Gastroesophageal sphincter (tissue), 4 donors: Measurements from ENCODE around the gene CD55. TPM values are rescaled to one million over a fixed set of nuclear protein-coding genes. Genes with fewer than 3 reads are reported as not detected.

ENCODE experiments used
- ATAC-seq: fragments of 150-250 bp; one replicate; pipeline ENCODE4 v1.9.1; 2016; ENCODE audit warnings: mild to moderate bottlenecking, moderate library complexity
- H3K27ac ChIP-seq, 4 donors: fragments of 200-600 bp; sonication (generic) in 3 of 4; 1 replicate in 3 of 4; 2 replicates in 1 of 4; pipeline ENCODE4 v1.5.1; 2016 to 2019
- H3K27me3 ChIP-seq: fragments of 200-600 bp; sonication (generic); one replicate; pipeline ENCODE4 v1.5.1; 2019
- H3K36me3 ChIP-seq, 2 donors: fragments of 200-600 bp; sonication (generic); one replicate each; pipeline ENCODE4 v1.5.1; 2019; ENCODE audit warnings: control low read depth in 1 of 2
- H3K4me1 ChIP-seq, 3 donors: fragments of 200-600 bp; sonication (generic); 1 replicate in 2 of 3; 2 replicates in 1 of 3; pipeline ENCODE4 v1.5.1; 2016 to 2019; ENCODE audit warnings: control low read depth in 2 of 3
- H3K4me3 ChIP-seq, 2 donors: fragments of 200-600 bp; sonication (generic); one replicate each; pipeline ENCODE4 v1.5.1; 2019; ENCODE audit warnings: mild to moderate bottlenecking in 1 of 2, moderate library complexity in 1 of 2
- H3K9me3 ChIP-seq, 3 donors: fragments of 200-600 bp; sonication (generic); one replicate each; pipeline ENCODE4 v1.5.1; 2017 to 2019; ENCODE audit warnings: control low read depth in 2 of 3
- EP300 ChIP-seq: sonication (generic); formaldehyde crosslinking; IDR thresholded peaks from one replicate; pipeline ENCODE4 v1.6.1; 2017; ENCODE audit warnings: antibody characterized with exemption, mild to moderate bottlenecking
- POLR2A ChIP-seq, 2 donors: fragments of 450-650 bp; IDR thresholded peaks; one replicate each; pipeline ENCODE4 v1.6.1; 2017; ENCODE audit warnings: antibody characterized with exemption in 2 of 2, mild to moderate bottlenecking in 2 of 2, moderate library complexity in 1 of 2
- POLR2AphosphoS5 ChIP-seq: sonication (generic); formaldehyde crosslinking; IDR thresholded peaks from one replicate; pipeline ENCODE4 v1.6.1; 2017; ENCODE audit warnings: antibody characterized with exemption
- WGBS, 2 donors: methylation state at CpG; one replicate each; pipeline ENCODE4 v1.1.5; 2018; ENCODE audit warnings: low coverage in 1 of 2; 5-methylcytosine and 5-hydroxymethylcytosine counted together
- total RNA-seq, 4 donors: library from RNA; depleted of rRNA; stranded (reverse); fragments of >200 nt; gene quantifications; one replicate each; pipeline ENCODE4 v1.1.0, GENCODE V29; 2016
- TF ChIP-seq, protein P1 (sequence below), 4 experiments: fragments of 200-600 bp in 2 of 4; fragments of 450-650 bp in 2 of 4; sonication (generic) in 1 of 4; IDR thresholded peaks; one replicate each; pipeline ENCODE4 v1.5.1; 2017 to 2019; ENCODE audit warnings: antibody characterized with exemption in 4 of 4, mild to moderate bottlenecking in 2 of 4, moderate library complexity in 2 of 4

Gene CD55
- total RNA-seq, 4 donors from 2014 or later = 24.7 to 78.4 (median 41.5) TPM

DNA sequence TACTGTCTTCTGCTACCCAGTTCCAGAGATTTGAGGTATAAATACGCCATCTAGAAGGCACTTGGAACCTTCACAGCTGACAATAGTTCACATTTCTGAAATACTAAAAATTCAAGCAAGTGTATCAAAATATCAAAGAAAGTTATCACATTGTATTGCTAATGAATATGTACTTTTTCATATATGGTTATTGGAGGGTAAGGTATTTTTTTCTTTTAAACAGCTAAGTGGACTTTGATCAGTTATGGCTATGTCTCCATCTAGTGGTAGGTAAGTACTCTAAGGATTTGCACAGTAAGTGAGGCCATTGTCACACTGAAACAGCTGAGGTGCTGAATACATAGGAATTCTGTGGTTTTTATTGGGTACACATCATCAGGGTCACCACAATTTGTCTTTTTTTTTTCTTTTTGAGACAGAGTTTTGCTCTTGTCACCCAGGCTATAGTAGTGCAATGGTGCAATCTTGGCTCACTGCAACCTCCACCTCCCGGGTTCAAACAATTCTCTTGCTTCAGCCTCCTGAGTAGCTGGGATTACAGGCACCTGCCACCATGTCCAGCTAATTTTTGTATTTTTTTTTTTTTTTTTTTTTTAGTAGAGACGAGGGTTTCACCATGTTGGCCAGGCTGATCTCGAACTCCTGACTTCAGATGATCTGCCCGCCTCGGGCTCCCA, 83.5 kb downstream of the CD55 start:
- Histone ChIP-seq H3K4me1 (no peaks in the 10 kb centered on the region), H3K9me3 (no peaks in the 10 kb centered on the region), H3K4me3 (no peak overlapping the region), H3K27ac (no peak overlapping the region), H3K36me3 (no peaks in the 10 kb centered on the region), H3K27me3 (no peaks in the 10 kb centered on the region)
- TF ChIP-seq, protein P1, sequence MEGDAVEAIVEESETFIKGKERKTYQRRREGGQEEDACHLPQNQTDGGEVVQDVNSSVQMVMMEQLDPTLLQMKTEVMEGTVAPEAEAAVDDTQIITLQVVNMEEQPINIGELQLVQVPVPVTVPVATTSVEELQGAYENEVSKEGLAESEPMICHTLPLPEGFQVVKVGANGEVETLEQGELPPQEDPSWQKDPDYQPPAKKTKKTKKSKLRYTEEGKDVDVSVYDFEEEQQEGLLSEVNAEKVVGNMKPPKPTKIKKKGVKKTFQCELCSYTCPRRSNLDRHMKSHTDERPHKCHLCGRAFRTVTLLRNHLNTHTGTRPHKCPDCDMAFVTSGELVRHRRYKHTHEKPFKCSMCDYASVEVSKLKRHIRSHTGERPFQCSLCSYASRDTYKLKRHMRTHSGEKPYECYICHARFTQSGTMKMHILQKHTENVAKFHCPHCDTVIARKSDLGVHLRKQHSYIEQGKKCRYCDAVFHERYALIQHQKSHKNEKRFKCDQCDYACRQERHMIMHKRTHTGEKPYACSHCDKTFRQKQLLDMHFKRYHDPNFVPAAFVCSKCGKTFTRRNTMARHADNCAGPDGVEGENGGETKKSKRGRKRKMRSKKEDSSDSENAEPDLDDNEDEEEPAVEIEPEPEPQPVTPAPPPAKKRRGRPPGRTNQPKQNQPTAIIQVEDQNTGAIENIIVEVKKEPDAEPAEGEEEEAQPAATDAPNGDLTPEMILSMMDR (IDR thresholded peaks at IDR 0.05) = peak; percentile 46 to 69 (median 56)
- no peak for TF ChIP-seq EP300
- ATAC-seq = peak; percentile 55
- WGBS, 2 donors = 64 to 89% methylated on average over 1 to 3 of the region's 6 CpGs

DNA sequence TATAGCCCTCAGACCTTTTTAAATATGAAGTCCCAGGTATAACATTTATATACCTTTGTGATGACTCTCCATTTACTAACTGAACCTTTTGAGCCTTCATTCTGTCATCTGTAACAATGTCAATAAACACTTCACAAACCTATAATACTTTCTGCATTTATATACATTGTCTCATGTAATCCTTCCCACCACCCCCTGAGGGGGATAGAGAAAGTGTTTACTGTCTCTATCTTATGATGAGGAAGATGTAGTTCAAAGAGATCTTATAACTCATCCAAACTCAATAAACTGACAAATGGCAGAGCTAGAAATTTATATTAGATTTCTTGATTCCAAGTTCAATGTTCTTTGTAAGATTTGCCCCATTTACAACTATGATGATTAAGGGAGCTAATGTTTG, 84.3 kb downstream of the CD55 start:
- Histone ChIP-seq H3K36me3 (no peaks in the 10 kb centered on the region), H3K9me3 (no peaks in the 10 kb centered on the region), H3K4me3 (no peak overlapping the region), H3K27me3 (no peaks in the 10 kb centered on the region), H3K27ac (no peak overlapping the region), H3K4me1 (no peaks in the 10 kb centered on the region)
- TF ChIP-seq POLR2A (IDR thresholded peaks at IDR 0.05) = no peak
- TF ChIP-seq, protein P1 (IDR thresholded peaks at IDR 0.05) = no peak
- TF ChIP-seq EP300 = no peak
- TF ChIP-seq POLR2AphosphoS5 = no peak
- no peak for ATAC-seq

DNA sequence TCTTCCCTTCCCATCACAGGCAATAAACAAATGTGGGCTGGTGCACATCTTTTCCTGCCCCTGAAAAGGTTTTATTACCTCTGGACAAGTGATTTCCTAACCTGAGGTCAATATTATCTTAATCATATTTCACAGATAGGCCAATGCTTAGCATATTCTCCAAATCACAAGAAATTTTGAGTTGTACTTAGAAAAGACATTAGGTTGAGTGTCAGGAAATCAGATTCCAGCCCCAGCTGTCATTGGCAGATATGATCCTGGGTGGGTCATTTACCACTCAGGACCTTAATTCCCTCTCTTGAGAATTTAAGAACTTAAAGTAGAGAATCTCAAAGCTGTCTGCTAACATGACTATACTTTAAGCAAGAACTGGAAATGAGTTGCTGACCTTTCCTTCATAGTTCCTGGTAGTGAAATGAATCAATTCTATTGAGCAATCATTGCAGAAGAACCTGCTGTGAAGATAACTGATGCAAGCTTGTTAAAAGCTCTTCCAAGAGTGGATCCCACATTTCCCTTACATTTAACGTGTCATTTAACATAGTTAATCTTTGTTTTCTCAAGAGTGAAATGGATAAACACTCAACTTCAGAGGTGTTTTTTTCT, 86.3 kb downstream of the CD55 start:
- Histone ChIP-seq H3K4me3 (no peak overlapping the region), H3K4me1 (no peaks in the 10 kb centered on the region), H3K36me3 (no peaks in the 10 kb centered on the region), H3K27ac (no peak overlapping the region), H3K9me3 (no peaks in the 10 kb centered on the region), H3K27me3 (no peaks in the 10 kb centered on the region)
- TF ChIP-seq EP300 (no peak), POLR2AphosphoS5 (no peak), POLR2A (IDR thresholded peaks at IDR 0.05) (no peak)
- TF ChIP-seq, protein P1 (IDR thresholded peaks at IDR 0.05) = no peak
- 42 to 56% methylated on average over 1 of the region's 1 CpG for WGBS, 2 donors
- ATAC-seq = no peak

Other genes with a start within 250 kb of the CD55 start
- gene C4BPB, start 232.8 kb upstream of the CD55 start, total RNA-seq = 1 to 10 TPM in 2 of 4 donors, not detected in 2; 1.6 to 2.7 TPM
- gene C4BPA, start 217.4 kb upstream of the CD55 start, total RNA-seq = 1 to 10 TPM in 1 of 4 donors, not detected in 3; 3.1 TPM
- gene CR2, start 132.7 kb downstream of the CD55 start, total RNA-seq = 1 to 10 TPM in 1 of 4 donors, under 1 TPM in 1, not detected in 2; 0.13 to 1.0 TPM
- gene CR1, start 174.5 kb downstream of the CD55 start, total RNA-seq = 10 to 100 TPM in 1 of 4 donors, 1 to 10 TPM in 3; 1.1 to 15.9 (median 4.3) TPM